Smooth muscle cell (in vitro differentiated cells): ENCODE measurements around the gene DUSP15. TPM values are rescaled to one million over a fixed set of nuclear protein-coding genes. Genes with fewer than 3 reads are reported as not detected.

ENCODE experiments used
- DNase-seq: peaks from one replicate; lab custom pipeline; 2025; ENCODE audit not compliant: unreplicated experiment; lab: John Stamatoyannopoulos, UW
- H2AFZ ChIP-seq: fragments of 200-600 bp; sonication (generic); 2 replicates; pipeline ENCODE4 v1.6.0; 2016; ENCODE audit warnings: antibody characterized with exemption, low read depth, mild to moderate bottlenecking
- H3F3A ChIP-seq: fragments of 200-600 bp; sonication (generic); 2 replicates; pipeline ENCODE4 v1.6.0; 2017; ENCODE audit warnings: antibody characterized with exemption, low read depth
- H3K27ac ChIP-seq: fragments of 200-600 bp; sonication (generic); 2 replicates; pipeline ENCODE4 v1.5.1; 2016; ENCODE audit warnings: low read depth, mild to moderate bottlenecking
- H3K27me3 ChIP-seq: fragments of 200-600 bp; sonication (generic); 2 replicates; pipeline ENCODE4 v1.6.1; 2016; ENCODE audit warnings: low read depth, mild to moderate bottlenecking
- H3K36me3 ChIP-seq: fragments of 200-600 bp; sonication (generic); 2 replicates; pipeline ENCODE4 v1.5.1; 2016; ENCODE audit warnings: low read depth
- H3K4me1 ChIP-seq: fragments of 200-600 bp; sonication (generic); 2 replicates; pipeline ENCODE4 v1.5.1; 2016; ENCODE audit warnings: low read depth
- H3K4me2 ChIP-seq: fragments of 200-600 bp; sonication (generic); 2 replicates; pipeline ENCODE4 v1.6.0; 2016; ENCODE audit warnings: mild to moderate bottlenecking
- H3K4me3 ChIP-seq: fragments of 200-600 bp; sonication (generic); 2 replicates; pipeline ENCODE4 v1.5.1; 2016; ENCODE audit warnings: mild to moderate bottlenecking
- H3K79me2 ChIP-seq: fragments of 200-600 bp; sonication (generic); 2 replicates; pipeline ENCODE4 v1.6.0; 2016; ENCODE audit warnings: low read depth, mild to moderate bottlenecking
- H3K9ac ChIP-seq: fragments of 200-600 bp; sonication (generic); 2 replicates; pipeline ENCODE4 v1.6.0; 2016; ENCODE audit warnings: low read depth
- H3K9me3 ChIP-seq: fragments of 200-600 bp; sonication (generic); replicated peaks from 2 replicates; pipeline ENCODE4 v1.5.1; 2016; ENCODE audit warnings: low read depth
- H4K20me1 ChIP-seq: fragments of 200-600 bp; sonication (generic); 2 replicates; pipeline ENCODE4 v1.6.0; 2016; ENCODE audit warnings: low read depth
- WGBS: methylation state at CpG from one replicate; pipeline ENCODE4 v1.1.7; 2016; ENCODE audit warnings: low lambda C conversion rate; 5-methylcytosine and 5-hydroxymethylcytosine counted together
- polyA plus RNA-seq: library from polyadenylated mRNA; unstranded; fragments of >200 nt; fragmentation: Nextera tagmentation; extraction: Ambion mirVana; gene quantifications from 2 replicates; pipeline ENCODE4 v1.2.1, GENCODE V29; 2016
- total RNA-seq: library from RNA; depleted of rRNA; stranded (reverse); fragments of >200 nt; gene quantifications from 2 replicates; pipeline ENCODE4 v1.2.3, GENCODE V29; 2014
- TF ChIP-seq, protein P1 (sequence below): fragments of 200-600 bp; sonication (generic); IDR thresholded peaks from 2 replicates; pipeline ENCODE4 v1.5.1; 2017; ENCODE audit warnings: borderline replicate concordance, mild to moderate bottlenecking, antibody characterized with exemption; ENCODE audit not compliant: insufficient read depth, poor library complexity, severe bottlenecking

The DUSP15 gene
- total and polyA plus RNA-seq, 2 experiments from 2014 or later: 6.2 to 10.2 TPM

- 80% methylated on average over 8 of the region's 8 CpGs for WGBS
- Histone ChIP-seq H3K79me2 (no peaks in the 10 kb centered on the region), H3K36me3 (no peaks in the 10 kb centered on the region), H3K27ac (no peak overlapping the region), H3K4me1 (no peaks in the 10 kb centered on the region), H4K20me1 (no peaks in the 10 kb centered on the region), H3K27me3 (peaks cover 6% of the 10 kb centered on the region), H3K9me3 (no peaks in the 10 kb centered on the region), H3F3A (no peaks in the 10 kb centered on the region), H2AFZ (no peak overlapping the region), H3K9ac (no peak overlapping the region), H3K4me3 (no peak overlapping the region), H3K4me2 (no peak overlapping the region)
- TF ChIP-seq, protein P1, sequence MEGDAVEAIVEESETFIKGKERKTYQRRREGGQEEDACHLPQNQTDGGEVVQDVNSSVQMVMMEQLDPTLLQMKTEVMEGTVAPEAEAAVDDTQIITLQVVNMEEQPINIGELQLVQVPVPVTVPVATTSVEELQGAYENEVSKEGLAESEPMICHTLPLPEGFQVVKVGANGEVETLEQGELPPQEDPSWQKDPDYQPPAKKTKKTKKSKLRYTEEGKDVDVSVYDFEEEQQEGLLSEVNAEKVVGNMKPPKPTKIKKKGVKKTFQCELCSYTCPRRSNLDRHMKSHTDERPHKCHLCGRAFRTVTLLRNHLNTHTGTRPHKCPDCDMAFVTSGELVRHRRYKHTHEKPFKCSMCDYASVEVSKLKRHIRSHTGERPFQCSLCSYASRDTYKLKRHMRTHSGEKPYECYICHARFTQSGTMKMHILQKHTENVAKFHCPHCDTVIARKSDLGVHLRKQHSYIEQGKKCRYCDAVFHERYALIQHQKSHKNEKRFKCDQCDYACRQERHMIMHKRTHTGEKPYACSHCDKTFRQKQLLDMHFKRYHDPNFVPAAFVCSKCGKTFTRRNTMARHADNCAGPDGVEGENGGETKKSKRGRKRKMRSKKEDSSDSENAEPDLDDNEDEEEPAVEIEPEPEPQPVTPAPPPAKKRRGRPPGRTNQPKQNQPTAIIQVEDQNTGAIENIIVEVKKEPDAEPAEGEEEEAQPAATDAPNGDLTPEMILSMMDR: no peak
- DNase-seq: no peak
Observed at GRCh38 chr20:31894980-31895675, 24.8 kb upstream of the DUSP15 start.

DNA sequence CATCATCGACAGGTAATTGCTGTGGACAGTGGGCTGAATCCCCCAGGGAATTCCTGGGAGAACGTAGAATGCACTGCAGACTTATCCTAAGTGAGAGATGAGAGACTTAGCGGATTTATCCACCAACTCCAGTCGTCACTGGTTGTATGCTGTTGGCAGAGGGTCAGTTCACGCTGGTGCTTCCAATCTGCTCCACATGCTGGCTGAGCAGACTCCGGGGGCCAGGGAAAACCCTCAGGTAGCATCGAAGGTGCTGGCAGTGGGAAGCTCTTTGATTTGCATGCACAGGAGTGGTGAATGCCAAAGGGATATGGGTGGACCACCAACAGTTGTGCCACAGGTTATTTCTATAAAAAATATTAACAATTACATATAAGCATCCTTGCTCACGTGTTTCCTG is 20.3 kb upstream of the DUSP15 start:
- H3K27me3 ChIP-seq: peaks cover 21% of the 10 kb centered on the region
- WGBS: 79% methylated on average over 8 of the region's 8 CpGs
- H3K4me1 ChIP-seq: no peaks in the 10 kb centered on the region
- H3K36me3 ChIP-seq: no peaks in the 10 kb centered on the region
- H3K27ac ChIP-seq: no peak overlapping the region
- H3K4me3 ChIP-seq: no peak overlapping the region
- H4K20me1 ChIP-seq: no peaks in the 10 kb centered on the region
- DNase-seq: no peak
- no peaks in the 10 kb centered on the region for H3K79me2 ChIP-seq
- H2AFZ ChIP-seq: no peak overlapping the region
- no peak overlapping the region for H3K4me2 ChIP-seq
- H3K9me3 ChIP-seq: no peaks in the 10 kb centered on the region
- no peak overlapping the region for H3K9ac ChIP-seq
- TF ChIP-seq, protein P1: no peak
- H3F3A ChIP-seq: no peaks in the 10 kb centered on the region

GRCh38 chr20:31883829-31884228 is 13.5 kb upstream of the DUSP15 start:
- Histone ChIP-seq H3K9ac (no peak overlapping the region), H3K9me3 (no peaks in the 10 kb centered on the region), H3K4me2 (no peak overlapping the region), H3F3A (no peaks in the 10 kb centered on the region), H3K4me1 (peaks cover 8% of the 10 kb centered on the region), H4K20me1 (no peaks in the 10 kb centered on the region), H2AFZ (no peak overlapping the region), H3K79me2 (no peaks in the 10 kb centered on the region), H3K36me3 (no peaks in the 10 kb centered on the region), H3K27me3 (peaks cover 14% of the 10 kb centered on the region), H3K4me3 (no peak overlapping the region), H3K27ac (no peak overlapping the region)
- DNase-seq: no peak
- TF ChIP-seq, protein P1: no peak

GRCh38 chr20:31881945-31882344 is 11.6 kb upstream of the DUSP15 start:
- Histone ChIP-seq H3K4me1 (peaks cover 8% of the 10 kb centered on the region), H3K27me3 (peaks cover 10% of the 10 kb centered on the region), H3K9me3 (no peaks in the 10 kb centered on the region), H3K27ac (no peak overlapping the region), H3K36me3 (no peaks in the 10 kb centered on the region), H3K9ac (no peak overlapping the region), H3K4me3 (no peak overlapping the region), H4K20me1 (no peaks in the 10 kb centered on the region), H3K4me2 (no peak overlapping the region), H2AFZ (no peak overlapping the region), H3F3A (no peaks in the 10 kb centered on the region), H3K79me2 (no peaks in the 10 kb centered on the region)
- WGBS: 73% methylated on average over 5 of the region's 5 CpGs
- TF ChIP-seq, protein P1: no peak
- DNase-seq: no peak
